Stimulated activated naive CD4-positive, alpha-beta T cell treated with Interleukin-2 at 50 U/mL for 16 hours (primary cell): ENCODE measurements around the gene ETFB.

Experiments used
- DNase-seq: peaks from one replicate; lab custom pipeline; 2025; lab: John Stamatoyannopoulos, UW

ETFB gene

DNA sequence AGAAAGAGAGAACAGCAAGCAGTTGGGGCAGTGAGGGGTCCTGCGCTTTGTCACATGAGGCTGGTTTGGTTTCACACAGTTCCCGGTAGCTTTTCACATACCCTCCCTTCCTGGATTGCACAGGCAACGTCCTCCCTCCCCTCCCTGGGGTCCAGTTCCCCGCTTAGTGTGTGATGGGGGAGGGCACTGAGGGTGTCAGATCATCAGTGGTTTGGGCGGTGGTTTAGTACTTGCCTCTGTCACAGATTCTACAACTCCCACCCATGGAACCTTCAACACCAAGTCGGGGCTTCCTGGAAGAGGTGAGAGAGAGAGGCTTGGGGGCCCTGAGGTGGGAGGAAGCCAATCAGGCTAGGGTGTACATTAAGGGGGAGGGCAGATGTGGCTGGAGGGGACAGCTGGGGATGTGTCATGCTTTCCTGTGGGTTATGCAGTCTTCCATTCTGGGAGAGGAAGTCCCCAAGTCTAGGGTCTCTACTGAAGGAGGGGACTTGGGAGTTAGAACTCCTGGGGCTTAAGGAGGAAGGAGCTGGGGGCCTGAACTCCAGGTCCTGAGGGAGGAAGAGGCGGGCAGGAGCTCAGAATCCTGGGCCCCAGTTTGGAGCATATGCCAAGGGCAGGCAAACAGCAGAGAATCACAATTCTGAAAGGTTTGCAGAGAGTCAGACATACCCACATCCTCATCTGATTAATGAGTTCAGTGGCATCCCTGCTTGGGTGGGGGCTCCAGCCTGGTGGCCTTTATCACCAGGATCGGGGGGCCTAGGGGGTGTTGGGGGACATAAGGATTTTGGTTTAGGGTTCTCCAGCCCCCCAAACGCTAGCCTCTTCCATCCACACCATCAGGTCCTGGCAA is 6.7 kb upstream of the ETFB start, which contains the start of gene NKG7:
Gene NKG7 (minus strand): TSS at position 6 of the 856 bp plus-strand sequence. CDS start 119 bp downstream, outside the sequence.
- DNase-seq: peak; percentile 83

DNA sequence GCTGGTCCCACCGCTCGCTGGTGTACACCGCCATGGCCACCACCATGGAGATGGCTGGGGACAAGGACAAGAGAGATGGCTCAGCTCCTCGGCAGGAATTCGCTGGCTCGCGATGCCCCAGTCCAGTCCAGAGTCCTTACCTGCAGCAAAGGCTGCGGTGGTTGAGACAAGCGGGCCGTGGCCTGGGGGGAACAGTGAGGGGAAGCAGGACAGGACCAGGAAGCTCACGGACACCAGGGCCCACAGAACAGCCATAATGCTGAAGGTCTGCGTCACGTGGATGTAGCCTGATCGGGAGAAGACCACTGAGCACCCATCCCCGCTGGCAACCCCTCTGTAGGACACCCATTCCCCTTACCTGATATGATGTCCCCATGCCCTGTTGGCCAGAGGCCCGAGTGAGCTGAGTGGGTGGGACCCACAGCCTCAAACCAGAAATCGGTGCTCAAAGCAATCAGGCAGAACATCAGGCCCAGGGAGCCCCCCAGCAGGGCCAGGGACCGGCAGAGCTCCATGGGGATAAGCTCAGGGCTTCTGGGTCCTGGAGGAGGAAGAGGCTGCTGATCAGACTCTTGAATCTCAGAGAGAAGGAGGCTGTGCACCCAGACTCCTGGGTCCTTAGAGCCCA is 5.9 kb upstream of the ETFB start:
- DNase-seq: no peak

DNA sequence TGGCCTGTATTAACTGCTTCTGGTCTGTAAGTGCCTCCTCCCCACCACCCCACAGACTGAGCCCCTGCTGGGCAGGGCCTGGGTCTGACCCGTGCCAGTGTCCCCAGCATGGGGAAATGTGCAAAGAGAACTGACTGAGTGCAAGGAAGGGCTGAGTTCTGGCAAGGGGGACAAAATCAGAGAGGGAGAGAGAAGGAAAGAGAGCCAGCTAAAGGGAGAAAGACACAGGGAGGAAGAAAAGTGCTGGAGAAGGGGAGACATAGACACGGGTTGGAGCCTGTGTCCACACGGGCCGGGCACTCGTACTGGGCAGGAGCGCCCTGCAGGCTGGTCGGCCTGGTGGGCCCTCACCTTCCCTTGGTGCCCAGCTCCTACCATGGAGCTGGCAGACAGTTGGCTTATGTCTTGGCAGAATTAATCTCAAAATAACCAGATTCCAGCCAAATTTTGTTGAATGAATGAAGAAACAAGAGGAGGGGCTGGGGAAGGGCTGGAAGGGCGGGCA is 5.0 kb upstream of the ETFB start:
- DNase-seq: no peak

DNA sequence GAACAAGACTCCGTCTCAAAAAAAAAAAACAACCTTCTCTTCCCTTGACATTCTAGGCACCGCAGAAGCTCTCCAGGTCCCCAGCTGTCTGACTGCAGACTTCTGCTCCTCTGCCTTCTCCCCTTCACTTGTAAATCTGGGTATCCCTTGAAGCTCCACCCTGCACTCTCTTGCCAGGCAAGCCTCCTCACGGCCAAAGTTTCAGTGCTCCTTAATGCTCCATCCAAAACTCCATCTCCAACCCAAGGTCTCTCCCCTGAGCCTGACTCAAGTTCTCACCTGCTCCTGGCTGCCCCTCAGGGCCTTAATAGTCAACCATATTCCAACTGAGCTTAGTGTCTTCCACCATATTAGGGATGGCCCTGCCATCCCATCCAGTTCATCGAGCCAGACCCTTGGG is 4.0 kb upstream of the ETFB start:
- no peak for DNase-seq

DNA sequence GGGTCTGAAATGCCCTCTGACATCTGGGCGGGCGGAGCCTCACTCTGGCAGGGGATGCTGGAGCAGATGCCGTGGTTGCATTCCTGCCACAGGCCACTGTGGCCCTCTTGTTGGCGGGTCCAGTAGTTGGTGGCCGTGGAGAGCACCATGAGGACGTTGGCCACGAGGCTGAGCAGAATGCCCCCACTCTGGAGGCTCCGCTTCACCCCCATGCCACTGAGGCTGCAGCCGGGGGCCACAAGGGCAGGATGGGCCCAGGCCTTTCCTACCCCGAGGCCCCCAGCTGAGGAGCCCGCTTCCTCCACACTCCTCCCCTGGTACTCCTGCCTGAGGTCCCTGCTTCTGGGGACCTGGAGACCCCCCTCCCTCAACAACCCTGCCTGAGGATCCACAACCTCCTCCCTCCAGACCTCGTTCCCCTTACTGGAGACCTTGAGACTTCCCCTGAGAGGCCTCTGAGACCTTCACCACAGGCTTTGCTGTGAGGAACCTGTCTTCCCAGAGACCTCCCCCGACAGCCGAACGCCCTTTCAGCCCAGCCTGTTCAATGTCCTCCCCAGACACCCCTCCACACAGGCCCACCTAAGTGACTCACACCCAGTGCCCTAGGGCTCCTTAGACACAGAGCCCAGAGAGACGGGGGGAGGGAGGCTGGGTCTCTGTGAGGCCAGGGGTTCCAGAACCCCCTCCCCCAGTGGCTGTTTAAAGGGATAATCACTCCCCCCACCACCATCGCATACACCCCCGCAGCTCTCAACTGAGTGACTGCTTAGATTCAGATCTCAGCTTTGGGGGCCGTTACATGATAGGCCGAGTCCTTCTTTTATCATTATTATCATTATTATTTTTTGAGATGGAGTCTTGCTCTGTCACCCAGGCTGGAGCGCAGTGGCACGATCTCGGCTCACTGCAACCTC is 2.4 kb upstream of the ETFB start, which contains the start of gene CLDND2:
Gene CLDND2 (minus strand): TSS at position 638 of the 917 bp plus-strand sequence. CDS start 426 bp downstream, at position 212.
- no peak for DNase-seq

DNA sequence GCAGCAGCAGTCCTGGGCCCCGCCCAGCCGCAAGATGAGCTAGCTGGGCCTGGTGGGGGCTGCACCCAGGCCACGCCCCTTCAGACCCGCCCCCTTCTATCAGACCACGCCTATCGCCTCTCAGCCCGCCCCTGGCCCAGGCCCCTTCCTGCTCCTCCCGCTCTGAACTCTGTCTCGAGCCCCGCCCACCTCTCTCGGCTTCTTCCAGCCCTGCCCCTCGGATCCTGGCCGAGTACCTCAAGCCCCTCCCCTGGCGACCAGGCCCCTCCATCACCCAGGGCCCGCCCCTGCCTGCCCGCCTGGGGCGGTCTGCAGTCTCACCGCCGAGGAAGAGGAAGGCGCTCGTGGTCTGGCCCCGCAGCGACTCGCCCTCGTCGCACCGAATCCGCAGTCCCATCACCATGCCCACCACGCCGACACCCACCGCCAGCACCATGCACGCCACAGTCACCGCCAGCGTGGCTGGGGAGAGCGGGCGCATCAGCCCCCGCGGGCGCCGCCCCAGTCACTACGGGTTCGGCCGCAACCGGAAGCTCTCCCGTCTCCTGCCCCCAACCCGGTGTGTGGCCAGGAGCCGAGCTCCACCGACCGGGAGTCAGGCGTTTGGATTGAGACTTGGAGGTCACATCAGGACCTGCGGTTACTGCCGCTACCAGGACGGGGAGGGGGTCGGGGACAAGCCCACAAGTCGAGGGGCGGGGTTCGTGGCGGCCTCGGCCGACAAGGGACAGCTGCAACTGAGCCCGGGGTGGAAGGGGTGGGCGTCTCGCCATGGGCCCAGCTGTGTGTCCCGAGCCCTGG is 1.6 kb upstream of the ETFB start:
- DNase-seq: peak; percentile 94

DNA sequence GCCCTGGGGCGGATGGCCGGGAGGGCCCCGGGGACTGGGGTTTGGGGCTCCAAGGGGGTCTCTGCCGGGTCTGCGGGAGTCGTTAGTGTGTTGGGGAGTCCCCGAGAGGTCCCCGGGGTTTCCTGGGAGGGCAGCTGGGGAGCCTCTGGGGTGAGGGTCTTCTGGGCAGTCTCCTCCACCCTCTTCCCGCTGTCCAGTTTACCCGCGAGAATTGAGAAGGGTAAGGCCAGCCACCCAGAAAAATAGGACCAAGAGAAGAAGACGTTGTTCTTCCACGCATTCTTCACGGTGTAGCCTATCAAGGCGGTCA is 1.0 kb upstream of the ETFB start:
- no peak for DNase-seq

DNA sequence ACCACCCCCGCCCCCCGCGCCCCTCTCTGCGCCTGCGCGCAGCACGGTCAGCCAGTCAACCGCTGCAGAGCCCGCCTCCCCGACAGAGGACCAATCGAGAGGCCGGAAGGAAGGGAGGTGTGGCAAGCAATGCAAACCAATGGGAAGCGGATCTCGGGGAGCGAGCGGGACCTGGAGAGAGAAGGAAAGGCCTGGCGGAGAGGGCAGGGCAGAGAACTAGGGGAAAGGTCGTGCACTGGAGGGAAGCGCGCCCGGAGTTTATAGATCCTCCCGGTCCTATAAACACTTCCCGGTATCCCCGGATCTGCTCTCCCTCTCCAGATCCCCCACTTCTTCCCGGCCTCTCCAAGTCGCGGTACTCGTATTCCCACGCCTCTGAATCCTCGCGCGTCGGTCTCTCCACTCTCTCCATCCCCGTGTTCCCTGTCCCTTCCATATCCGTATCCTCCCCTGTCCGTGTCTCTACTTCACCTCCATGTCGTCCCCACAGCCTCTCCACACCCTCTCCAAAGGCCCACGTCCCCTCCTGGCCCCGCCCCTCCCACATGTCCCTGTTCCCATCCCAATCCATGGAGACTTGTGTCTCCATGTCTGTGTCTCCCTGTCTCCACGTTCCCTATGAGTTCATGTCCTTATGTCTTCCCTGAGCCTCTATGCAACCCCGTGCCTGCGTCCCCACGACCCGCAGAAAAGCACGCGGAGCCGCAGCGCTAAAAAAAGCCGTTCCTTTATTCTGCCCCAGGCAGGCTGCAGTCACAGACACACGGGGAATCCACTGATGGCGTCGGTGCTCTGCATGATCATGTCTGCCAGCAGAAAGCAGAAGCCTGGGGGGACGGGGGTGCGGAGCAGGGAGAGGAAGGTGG is 434 bp upstream of the ETFB start:
- peak; percentile 93 for DNase-seq

DNA sequence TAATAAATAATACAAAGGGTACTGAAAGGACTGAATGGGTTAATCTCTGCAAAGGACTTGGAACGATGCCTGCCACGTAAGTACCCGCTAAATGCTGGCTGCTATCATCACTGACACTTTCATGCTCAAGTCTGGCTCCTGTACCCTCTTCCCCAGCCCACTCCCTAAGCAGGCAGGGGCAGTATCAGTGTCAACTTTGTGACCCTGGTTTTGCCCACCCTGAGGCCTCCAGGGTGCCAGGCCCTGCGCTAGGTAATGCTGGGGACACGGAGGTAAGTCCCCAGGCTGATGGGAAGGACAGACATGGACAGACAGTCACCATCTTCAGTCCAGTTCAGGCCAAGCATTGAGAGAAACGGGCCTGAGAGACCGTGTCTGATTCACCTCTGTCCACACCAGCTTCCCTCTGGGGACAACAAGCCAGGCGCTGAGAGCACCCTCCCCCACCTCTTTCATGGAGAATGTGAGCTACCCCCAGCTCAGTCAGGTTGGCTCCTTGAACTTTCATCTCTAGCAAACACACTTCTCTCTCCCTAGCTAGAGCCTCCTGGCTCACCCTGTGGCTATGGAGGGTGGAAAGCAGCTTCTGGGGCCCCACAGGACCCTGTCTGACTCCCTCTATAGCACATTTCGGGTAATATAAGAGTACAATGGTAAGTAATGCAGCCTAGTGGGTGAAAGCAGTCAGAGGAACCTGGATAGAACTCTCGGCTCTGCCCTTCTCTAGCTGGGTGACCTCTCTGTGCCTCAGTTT is 800 bp downstream of the ETFB start:
- no peak for DNase-seq

DNA sequence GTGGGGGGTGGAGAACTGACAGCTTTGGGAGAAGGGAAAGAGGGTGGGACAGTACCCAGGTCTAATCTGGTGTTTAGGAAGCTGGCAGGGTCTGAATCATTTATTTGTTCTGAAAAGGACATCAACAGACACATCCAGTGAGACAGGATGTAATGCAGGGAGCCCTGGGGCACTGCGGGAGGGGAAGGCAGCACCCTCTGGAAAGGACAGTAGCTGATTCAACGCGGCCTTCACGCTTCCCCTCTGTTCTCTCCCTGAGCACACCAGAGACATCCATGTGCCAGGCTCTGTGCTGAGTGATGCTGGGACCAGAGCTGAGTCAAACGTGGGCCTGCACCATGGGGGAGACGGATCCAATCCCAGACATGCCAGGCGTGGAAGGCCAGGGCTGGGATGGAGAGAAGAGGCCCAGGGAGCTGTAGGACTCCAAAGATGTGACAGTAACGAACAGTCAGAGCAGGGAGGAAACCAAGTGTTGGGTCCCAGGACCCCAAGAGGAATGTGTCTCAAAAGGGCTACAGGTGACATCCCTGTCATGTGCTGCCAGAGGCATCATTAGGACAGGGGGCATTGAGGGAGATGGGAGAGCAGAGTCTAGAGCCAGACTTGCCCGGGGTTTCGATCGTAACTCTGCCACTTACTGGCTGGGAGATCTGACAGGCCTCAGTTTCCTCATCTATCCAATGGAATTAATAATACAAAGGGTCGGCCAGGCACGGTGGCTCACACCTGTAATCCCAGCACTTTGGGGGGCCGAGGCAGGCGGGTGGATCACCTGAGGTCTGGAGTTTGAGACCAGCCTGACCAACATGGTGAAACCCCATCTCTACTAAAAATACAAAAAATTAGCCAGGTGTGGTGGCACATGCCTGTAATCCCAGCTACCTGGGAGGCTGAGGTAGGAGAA is 1.7 kb downstream of the ETFB start:
- DNase-seq: no peak

DNA sequence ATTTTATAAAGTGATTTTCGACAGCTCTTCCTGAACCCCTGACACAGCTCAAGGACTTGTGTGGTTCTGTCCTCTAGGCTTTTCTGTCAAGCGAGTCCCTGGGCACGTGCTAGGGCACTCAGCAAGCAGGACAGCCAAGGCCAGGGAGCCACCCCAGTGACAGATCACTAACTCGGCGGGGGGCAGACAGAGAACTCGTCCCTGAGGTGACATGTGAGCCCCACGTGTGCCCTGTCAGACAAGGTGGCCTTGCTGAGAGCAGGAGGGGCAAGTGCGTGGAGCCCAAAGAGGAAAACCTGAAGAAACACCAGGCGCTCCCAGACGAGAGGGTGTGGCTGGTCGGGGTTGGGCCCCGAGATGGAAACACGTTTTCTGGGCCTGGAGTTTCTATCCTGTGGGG is 4.9 kb downstream of the ETFB start:
- no peak for DNase-seq

DNA sequence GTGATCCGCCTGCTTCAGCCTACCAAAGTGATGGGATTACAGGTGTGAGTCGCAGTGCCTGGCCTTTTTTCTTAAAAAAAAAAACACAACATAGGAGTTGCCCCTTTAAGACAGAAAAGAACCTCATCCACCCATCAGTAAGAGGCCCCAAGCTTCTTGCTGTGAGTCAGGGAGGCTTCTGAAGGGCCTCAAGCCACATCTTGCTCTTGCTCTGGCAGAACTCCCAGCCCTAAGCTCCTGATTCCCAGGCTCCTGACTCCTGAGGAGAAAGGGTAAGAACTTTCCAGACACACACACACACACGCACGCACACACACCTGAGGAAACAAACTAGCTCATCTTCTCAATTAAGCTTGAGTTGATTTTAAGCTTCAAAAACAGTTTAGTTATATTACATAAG is 6.9 kb downstream of the ETFB start:
- no peak for DNase-seq

DNA sequence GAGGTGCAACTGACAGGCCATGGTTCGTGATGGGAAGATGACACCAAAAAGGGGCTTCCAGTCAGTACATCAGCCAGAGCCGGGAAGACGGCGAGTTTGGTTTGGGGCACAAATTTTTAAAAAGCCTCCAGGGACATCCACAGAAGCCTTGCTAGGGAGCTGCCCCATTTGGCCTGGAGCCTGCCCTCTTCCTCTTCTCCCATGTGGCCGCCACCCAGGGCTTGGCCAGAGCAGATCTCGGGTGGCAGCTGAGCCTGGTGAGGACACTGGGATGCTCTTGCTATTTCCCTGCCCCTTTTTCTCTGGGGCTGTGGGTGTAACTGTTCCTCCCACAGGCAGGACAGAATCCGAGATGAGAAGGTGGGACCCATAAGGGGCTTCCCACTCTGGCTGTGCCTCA is 8.2 kb downstream of the ETFB start:
- no peak for DNase-seq

DNA sequence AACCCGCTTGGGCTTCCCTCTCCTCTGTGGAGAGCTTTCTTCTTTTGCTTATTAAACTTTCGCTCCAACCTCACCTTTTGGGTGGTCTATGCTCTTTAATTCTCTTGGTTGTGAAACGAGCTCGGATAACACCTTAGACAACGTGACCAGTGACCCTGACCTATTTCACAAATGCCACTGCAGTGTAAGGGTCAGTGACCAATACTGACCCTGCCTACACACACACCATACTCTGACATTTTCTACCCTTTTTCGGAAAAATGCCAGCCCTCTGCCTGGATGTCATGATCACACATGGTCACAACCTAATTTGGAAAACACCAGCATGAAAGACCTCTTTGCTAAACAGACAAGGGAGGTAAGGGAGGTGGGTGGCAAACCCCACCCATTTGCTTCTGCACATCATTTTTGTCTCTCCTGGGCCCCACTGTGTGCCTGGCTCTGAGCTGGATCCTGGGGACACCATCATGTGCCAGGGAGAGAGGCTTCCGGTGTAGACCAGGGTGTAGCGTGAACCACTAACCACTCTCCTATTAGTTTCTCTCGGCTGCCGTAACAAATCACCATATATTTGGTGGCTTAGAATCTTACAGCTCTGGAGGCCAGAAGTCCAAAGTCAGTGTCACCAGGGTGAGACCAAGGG is 9.9 kb downstream of the ETFB start:
- DNase-seq: no peak

DNA sequence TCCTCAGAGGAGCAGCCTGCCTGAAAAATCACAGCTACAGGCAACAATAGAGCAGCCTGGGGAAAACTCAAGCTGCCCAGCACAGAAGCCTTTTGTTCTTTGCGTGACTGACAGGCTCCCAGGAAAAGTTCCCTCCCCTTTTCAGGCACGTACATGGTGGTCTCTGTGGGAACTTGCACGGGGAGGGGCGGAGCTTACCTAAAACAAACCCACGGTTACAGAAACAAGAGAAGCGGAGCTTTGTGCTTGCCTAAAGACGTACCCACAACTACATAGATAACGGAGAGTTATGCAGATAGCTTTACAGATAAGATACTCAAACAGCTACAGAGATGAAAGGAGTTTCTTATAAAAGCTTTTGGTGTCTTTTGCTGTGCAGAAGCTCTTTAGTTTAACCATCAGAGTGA is 11.4 kb downstream of the ETFB start:
- no peak for DNase-seq

DNA sequence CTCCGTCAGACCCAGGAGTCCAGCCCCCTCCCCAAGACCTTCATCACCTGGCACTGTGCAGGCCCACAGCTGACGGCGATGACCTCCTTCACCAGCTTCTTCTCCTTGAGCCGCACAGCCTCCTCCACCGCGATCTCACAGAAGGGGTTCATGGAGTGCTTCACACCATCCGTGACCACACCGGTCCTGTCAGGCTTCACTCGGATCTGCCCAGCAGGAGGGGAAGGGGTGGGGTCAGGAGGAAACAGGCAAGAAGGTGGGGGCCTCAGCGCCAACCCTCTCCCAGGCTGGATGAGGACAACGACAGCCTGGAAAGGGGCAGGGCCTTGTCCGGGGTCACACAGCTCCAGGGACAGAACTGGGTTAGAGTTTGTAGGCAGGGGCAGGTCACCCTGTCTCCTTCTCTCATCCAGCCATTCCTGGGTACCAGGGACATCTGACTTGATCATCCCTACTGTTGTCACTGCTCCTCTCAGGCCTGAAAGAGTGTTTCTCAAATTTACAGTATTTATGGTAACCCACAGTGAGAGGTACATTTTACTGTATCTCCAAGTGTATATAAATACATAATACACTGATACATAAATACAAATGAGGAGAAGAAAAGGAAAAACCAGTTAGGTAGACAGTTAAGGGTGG is 12.0 kb downstream of the ETFB start:
- no peak for DNase-seq

DNA sequence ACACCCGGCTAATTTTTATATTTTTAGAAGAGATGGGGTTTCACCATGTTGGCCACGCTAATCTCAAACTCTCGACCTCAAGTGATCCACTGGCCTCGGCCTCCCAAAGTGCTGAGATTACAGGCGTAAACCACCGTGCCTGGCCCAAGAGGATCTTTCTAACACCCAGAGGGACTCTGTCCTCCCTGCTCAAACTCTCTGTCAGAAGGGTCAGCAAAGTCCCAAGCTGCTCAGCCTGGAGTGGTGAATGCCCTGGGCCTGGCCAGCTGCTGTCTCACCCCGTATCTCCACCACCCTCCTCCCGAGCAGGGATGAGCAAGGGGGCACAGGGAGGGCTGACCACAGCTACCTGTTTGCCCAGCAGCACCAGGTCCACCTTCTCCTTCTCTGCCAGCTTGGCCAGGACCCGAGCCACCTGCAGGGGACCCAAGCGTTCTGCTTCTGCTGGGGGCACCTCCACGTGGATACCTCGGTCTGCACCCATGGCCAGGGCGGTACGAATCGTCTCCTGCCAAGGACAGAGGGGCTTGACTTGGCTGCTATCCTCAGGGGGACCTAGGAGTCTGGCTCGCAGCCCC is 13.3 kb downstream of the ETFB start:
- DNase-seq: no peak
